HL-60 (cell line): ENCODE data around the gene DMD.

Source experiments
- DNase-seq, 2 experiments: peaks; one replicate each; pipeline ENCODE4 v3.0.0-alpha.2; 2010 to 2020; ENCODE audit warnings: low read depth in 1 of 2, low spot score in 1 of 2
- H3K27ac ChIP-seq: fragments of 250-450 bp; sonication (Bioruptor Pico); replicated peaks from 2 replicates; pipeline ENCODE4 v1.5.1; 2020; ENCODE audit warnings: mild to moderate bottlenecking, moderate library complexity
- H3K27me3 ChIP-seq: fragments of 250-450 bp; sonication (Bioruptor Pico); 2 replicates; pipeline ENCODE4 v1.5.1; 2021; ENCODE audit warnings: mild to moderate bottlenecking, moderate library complexity; ENCODE audit not compliant: insufficient read depth, poor library complexity, severe bottlenecking
- H3K4me3 ChIP-seq: replicated peaks from 2 replicates; pipeline ENCODE4 v1.5.1; 2011; ENCODE audit warnings: mild to moderate bottlenecking, control low read depth, low read length; ENCODE audit not compliant: insufficient read depth
- GABPA ChIP-seq: IDR thresholded peaks from 2 replicates; pipeline ENCODE4 v1.6.1; 2012; ENCODE audit warnings: low read depth
- POLR2AphosphoS5 ChIP-seq: IDR thresholded peaks from 2 replicates; pipeline ENCODE4 v1.6.1; 2012; ENCODE audit warnings: low read depth
- SPI1 ChIP-seq: IDR thresholded peaks from 2 replicates; pipeline ENCODE4 v1.6.1; 2012; ENCODE audit warnings: low read depth, mild to moderate bottlenecking, borderline replicate concordance
- TF ChIP-seq, protein P1 (sequence below): IDR thresholded peaks from one replicate; pipeline ENCODE4 v1.5.1; 2011; ENCODE audit warnings: low read length, control low read depth, inconsistent platforms; ENCODE audit not compliant: insufficient read depth
- TF ChIP-seq, protein P2 (sequence below): IDR thresholded peaks from 2 replicates; pipeline ENCODE4 v1.6.1; 2012; ENCODE audit warnings: low read depth; ENCODE audit not compliant: insufficient replicate concordance

DMD gene

DNA sequence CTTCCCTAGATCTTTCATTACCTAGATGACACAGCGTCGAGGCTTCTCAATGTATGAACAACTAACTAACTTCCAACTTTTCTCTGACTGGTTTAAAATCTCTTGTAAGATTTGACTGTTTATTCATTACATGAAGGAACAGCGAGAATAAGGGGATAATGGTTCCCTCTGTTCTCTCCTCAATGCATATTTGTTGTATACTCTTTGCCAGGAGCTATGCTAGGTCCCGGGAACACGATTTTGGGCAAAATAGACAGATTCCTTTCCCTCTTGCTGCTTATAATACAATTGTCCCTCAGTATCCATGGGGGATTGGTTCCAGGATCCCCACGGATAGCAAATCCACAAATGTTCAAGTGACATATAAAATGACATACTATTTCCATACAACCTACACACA is 1020.0 kb downstream of the DMD start:
- DNase-seq, result no peak
- Histone ChIP-seq H3K4me3 (no peak overlapping the region), H3K27me3 (no peaks in the 10 kb centered on the region), H3K27ac (no peak overlapping the region)
- TF ChIP-seq, protein P1, sequence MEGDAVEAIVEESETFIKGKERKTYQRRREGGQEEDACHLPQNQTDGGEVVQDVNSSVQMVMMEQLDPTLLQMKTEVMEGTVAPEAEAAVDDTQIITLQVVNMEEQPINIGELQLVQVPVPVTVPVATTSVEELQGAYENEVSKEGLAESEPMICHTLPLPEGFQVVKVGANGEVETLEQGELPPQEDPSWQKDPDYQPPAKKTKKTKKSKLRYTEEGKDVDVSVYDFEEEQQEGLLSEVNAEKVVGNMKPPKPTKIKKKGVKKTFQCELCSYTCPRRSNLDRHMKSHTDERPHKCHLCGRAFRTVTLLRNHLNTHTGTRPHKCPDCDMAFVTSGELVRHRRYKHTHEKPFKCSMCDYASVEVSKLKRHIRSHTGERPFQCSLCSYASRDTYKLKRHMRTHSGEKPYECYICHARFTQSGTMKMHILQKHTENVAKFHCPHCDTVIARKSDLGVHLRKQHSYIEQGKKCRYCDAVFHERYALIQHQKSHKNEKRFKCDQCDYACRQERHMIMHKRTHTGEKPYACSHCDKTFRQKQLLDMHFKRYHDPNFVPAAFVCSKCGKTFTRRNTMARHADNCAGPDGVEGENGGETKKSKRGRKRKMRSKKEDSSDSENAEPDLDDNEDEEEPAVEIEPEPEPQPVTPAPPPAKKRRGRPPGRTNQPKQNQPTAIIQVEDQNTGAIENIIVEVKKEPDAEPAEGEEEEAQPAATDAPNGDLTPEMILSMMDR, result no peak
- TF ChIP-seq, protein P2, sequence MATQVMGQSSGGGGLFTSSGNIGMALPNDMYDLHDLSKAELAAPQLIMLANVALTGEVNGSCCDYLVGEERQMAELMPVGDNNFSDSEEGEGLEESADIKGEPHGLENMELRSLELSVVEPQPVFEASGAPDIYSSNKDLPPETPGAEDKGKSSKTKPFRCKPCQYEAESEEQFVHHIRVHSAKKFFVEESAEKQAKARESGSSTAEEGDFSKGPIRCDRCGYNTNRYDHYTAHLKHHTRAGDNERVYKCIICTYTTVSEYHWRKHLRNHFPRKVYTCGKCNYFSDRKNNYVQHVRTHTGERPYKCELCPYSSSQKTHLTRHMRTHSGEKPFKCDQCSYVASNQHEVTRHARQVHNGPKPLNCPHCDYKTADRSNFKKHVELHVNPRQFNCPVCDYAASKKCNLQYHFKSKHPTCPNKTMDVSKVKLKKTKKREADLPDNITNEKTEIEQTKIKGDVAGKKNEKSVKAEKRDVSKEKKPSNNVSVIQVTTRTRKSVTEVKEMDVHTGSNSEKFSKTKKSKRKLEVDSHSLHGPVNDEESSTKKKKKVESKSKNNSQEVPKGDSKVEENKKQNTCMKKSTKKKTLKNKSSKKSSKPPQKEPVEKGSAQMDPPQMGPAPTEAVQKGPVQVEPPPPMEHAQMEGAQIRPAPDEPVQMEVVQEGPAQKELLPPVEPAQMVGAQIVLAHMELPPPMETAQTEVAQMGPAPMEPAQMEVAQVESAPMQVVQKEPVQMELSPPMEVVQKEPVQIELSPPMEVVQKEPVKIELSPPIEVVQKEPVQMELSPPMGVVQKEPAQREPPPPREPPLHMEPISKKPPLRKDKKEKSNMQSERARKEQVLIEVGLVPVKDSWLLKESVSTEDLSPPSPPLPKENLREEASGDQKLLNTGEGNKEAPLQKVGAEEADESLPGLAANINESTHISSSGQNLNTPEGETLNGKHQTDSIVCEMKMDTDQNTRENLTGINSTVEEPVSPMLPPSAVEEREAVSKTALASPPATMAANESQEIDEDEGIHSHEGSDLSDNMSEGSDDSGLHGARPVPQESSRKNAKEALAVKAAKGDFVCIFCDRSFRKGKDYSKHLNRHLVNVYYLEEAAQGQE, result no peak
- no peak for TF ChIP-seq GABPA

DNA sequence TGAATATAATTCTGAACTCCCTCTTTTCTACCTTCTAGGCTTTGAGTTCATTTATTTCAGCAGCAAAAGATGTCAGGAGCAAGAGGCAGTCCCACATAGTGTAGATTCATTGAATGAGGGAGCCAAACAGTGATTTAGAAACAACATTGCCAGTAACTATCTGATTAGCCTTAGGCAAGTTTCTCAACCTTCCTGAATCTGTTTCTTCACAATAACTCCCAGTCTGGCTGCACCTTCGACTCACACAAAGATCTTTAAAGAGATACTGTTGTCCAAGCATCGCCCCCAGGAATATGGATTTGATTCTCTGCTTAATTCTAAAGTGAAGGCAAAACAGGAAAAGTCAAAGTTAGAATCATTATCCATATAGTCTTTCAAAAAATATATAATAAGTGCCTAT is 1026.2 kb downstream of the DMD start:
- H3K27ac ChIP-seq, result no peak overlapping the region
- DNase-seq, result no peak
- TF ChIP-seq GABPA, result no peak
- TF ChIP-seq, protein P2, result no peak
- H3K27me3 ChIP-seq, result no peaks in the 10 kb centered on the region
- H3K4me3 ChIP-seq, result no peak overlapping the region

DNA sequence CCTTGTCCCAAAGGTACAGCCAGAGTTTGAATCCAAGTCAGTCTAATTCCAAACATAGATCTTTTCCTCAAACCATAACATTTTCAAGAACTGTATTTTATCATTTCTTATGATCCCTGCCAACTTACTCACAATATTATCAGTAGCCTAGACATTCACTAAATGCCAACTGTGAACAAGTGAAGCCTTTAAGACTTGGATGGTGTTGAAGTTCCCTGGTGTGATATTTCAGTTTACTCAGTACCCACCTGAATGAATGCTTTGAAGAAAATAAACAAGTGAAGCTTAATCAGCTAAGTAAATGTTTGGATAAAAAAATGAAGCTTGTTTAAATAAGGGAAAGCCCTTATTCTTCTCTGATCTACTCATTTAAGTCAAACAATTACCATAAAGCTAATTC is 1028.3 kb downstream of the DMD start:
- DNase-seq, result no peak
- no peak overlapping the region for H3K4me3 ChIP-seq
- no peak overlapping the region for H3K27ac ChIP-seq
- TF ChIP-seq GABPA (no peak), SPI1 (no peak), POLR2AphosphoS5 (no peak)
- TF ChIP-seq, protein P2, result no peak
- TF ChIP-seq, protein P1, result no peak
- no peaks in the 10 kb centered on the region for H3K27me3 ChIP-seq

DNA sequence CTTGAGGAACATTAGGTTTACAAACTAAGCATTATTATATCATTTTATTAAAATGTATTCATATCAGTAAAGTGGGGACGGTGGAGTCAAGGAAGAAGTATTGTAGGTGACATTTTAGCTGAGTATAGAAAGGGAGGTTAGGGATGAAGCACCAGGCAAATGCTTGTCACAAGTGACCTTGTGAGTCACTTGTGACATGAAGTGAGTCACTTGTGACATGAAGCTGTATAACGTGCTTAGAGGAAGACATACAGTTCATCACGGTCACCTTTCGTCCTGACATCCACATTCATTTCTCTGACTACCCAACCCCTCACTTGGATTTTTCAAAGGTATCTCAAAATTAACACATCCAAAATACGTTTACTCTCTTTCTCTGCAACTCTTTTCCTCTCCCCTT is 1034.8 kb downstream of the DMD start:
- Histone ChIP-seq H3K27ac (no peak overlapping the region), H3K27me3 (no peaks in the 10 kb centered on the region), H3K4me3 (no peak overlapping the region)
- TF ChIP-seq GABPA, result no peak
- TF ChIP-seq, protein P2, result no peak
- no peak for TF ChIP-seq POLR2AphosphoS5
- TF ChIP-seq SPI1, result no peak
- TF ChIP-seq, protein P1, result no peak
- no peak for DNase-seq
